NCI-H2227 treated with DMSO at 0.1 percent for 48 hours (cell line): ENCODE measurements around the gene ZNF3.
A peak's percentile ranks its signal among the peaks of the same experiment; 100 is the strongest.

ENCODE experiments used
- DNase-seq: peaks from one replicate; lab custom pipeline; 2025; lab: John Stamatoyannopoulos, UW

ZNF3 gene

DNA sequence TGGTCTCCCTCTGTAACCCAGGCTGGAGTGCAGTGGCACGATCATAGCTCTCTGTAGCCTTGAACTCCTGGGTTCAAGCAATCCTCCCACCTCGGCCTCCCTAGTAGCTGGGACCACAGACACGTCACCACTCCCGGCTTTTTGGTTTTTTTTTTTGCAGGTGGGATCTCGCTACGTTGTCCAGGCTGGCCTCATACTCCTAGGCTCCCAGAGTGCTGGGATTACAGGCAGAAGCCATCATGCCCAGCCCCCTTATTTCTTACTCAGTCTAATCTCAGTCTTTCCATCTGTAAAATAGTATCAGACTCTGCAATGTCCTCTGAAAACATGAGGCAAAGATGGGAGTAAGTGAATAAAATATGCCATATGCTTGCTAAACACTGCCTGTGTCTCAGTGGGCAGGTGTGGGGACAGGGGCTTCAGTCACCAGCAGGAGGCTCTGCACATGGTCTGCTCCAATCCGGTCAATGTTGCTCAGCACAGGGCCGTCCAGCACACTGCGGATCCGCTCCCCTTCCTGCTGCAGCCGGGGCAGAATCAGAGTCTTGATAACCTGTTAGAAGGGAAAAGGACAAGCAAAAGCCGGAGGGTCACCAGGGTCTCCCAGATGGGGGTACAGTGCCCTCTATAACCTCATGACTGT lies 28.1 kb upstream of the ZNF3 start:
- DNase-seq, result no peak

- DNase-seq, result no peak
These were observed 26.4 kb upstream of the ZNF3 start for GRCh38 chr7:100107890-100108289.

DNA sequence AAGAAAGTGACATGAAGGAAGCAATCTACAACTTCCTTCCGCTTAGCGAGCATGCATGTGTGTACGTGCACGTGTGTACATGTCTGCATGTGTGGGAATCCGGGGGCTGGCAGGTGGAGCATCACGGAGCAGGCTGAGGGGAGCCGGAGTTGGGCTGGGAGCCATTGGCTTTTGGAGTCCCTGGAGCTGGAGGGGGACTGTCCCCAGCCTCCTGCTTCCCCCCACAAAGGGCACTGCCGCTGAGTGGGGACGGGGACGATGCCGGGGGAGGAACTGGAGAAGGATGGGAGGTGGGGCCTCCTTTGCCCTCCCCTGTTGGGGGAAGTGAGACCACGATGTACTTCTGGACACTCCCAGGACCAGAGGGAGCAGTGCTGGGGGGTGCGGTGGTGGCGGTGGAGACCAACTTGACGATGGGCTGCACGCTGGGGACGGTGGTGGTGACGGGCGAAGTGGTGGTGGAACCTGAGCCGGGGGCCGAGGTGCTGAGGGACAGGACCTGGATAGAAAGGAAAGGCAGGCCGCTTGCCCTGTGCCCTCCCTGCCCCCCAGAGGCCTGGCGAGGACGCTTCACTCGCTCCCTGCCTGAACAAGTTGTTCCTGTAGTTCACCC lies 25.7 kb upstream of the ZNF3 start:
- DNase-seq, result no peak

DNA sequence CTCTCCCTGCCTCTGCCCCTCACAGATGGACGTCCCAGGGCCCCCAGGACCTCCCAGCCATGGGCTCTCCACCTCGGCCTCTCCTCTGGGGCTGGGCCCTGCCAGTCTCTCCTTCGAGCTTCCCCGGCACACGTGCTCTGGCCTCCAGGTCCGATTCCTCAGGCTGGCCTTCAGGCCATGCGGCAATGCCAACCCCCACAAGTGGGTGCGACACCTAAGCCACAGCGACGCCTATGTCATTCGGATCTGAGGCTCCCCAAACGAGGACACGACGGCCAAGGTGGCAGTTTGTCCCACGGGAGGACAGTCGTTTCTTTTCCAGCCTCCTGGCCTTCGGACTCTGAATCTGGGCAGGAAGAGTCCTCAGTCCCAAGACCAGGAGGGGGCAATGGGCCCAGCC lies 25.1 kb upstream of the ZNF3 start:
- no peak for DNase-seq

DNA sequence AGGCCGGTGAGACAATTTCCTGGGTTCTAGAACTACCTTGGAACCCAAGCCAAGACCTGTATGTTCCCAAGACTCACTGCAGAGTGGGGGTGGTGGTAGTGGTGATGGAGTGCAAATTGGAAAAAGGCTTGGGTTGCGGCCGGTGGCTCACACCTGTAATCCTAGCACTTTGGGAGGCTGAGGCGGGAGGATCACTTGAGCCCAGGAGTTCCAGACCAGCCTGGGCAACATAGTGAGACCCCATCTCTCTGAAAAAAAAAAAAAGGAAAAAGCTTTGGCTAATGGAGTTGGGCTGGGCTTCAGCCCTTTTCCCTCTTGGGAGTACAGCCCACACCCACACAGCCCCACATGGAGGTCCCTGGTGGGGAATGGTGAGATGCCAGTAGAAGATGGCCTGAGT lies 24.0 kb upstream of the ZNF3 start:
- DNase-seq, result no peak

DNA sequence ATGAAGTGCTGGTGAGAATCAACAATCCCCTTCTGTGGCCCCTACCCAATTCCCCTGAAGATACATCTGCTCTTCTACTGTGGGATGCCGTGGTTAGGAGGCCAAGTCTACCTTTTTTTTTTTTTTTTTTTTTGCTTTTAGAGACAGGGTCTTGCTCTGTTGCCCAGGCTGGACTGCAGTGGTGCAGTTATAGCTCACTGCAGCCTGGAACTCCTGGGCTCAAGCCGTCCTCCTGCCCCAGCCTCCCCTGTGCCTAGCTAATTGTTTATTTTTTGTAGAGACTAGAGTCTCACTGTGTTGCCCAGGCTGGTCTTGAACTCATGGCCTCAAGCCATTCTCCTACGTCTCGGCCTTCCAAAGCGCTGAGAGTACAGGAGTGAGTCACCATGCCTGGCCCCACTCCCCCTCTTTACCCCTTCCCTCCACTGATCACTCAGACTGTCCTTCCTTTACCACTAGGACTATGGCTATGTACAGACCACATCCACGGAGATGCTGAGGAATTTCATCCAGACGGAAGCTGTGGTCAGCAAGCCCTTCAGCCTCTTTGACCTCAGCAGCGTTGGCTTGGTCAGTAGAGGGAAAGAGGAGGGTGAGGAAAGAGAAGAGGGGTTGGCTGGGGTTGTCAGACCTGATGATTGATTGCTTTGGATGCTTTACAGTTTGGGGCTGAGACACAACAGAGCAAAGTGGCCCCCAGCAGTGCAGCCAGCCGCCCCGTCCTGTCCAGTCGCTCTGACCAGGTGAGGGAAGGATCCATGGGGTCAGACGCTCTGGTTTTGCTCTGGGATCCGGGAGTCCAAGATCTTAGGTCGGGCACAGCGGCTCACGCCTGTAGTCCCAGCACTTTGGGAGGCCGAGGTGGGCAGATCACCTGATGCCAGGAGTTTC lies 21.7 kb upstream of the ZNF3 start:
- no peak for DNase-seq

- peak; percentile 99 for DNase-seq
These were observed 19.7 kb upstream of the ZNF3 start, which contains the start of the genes AP4M1 and MCM7 for GRCh38 chr7:100101016-100101862. TSS of gene AP4M1 (plus strand) at chr7:100101643. CDS start at chr7:100101715, 72 bp downstream. TSS of gene MCM7 (minus strand) at chr7:100101397. CDS start at chr7:100101294, 103 bp downstream.

DNA sequence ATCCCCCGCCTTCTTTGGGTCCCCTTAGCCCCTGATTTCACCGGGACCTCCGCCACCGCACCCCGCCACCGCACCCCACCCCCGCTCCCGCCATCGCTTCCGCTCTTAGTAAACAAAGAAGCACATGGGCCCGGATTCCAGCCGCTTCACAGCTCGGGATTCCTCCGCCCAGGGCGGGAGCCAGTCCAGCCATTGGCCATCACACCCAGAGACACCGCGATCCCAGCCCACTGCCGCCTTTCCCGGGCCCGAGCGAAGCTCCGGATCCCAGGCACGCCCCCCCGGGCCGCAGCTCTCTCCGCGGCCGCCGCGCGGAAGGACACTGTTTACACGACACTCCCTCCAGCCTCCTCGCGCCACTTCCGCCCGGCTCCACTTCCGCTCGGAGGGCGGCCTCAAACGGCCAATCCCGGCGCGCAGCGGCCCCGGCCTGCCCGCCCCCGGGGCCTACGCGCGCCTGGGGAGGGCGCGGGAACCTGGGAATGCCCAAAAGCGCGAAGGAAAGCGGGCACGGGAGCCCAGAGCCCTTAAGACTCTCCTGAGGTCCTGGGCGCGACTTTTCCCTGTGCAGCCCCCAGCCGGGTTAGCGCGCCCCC lies 19.0 kb upstream of the ZNF3 start:
- DNase-seq, result peak; percentile 98

GRCh38 chr7:100099452-100099851 lies 17.9 kb upstream of the ZNF3 start:
- DNase-seq, result no peak

GRCh38 chr7:100098913-100099312 lies 17.4 kb upstream of the ZNF3 start:
- DNase-seq, result no peak

DNA sequence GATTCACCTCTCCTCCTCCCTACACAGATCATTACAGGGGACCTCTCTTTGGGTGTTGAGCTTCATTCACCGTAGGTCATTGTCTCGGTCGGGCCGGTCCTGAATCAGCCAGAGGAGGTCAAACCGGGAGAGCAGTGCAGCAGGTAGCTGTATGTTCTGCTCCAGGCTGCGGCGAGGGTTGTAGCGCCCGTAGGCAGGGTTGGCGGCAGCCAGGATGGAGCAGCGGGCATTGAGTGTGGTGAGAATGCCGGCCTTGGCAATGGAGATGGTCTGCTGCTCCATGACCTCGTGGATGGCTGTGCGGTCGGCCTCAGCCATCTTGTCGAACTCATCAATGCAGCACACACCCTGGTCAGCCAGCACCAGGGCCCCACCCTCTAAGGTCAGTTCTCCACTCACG lies 14.2 kb upstream of the ZNF3 start:
- no peak for DNase-seq

GRCh38 chr7:100095289-100095688 lies 13.8 kb upstream of the ZNF3 start:
- DNase-seq, result no peak

GRCh38 chr7:100093925-100094486 lies 12.5 kb upstream of the ZNF3 start:
- no peak for DNase-seq

DNA sequence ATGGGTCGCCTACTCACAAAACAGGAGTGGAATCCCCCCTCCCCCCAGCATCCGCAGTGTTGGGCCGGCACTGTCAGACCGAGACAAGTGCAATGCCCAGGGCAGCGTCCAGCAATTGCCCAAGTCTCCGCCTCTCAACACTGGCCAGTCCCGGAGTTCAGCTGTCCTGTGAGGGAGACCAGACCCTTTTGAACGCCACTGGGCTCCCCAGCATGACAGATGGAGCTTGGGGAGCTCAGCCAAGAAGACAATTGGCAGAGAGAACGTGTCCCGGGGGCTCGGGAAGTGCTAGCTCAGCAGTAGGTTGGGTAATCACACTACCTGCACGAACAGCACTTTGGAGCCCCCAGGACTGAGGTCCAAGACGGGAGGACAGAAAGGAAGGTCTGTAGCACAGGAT lies 12.0 kb upstream of the ZNF3 start:
- no peak for DNase-seq

DNA sequence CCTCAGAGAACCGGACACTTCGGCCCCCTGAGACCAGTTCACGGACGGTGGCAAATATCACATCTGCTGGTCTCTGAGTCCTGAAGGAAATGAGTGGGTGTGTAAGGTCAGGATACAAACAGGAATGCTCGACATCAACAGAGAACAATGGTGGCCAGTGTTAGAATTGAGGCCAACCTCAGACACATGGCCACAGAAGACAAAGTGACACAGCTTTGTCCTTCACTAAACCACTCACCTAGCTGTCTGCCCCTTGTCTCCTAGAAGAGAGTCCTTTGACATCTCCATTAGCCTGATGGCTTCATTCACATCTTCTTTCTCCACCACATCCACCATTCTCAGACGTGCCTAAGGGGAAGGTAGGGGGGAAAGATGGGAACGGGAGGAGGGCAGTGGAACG lies 11.5 kb upstream of the ZNF3 start:
- no peak for DNase-seq

GRCh38 chr7:100091411-100092181 lies 10.1 kb upstream of the ZNF3 start:
- DNase-seq, result no peak

- no peak for DNase-seq
These were observed 9.2 kb upstream of the ZNF3 start for GRCh38 chr7:100090527-100091410.

GRCh38 chr7:100089458-100090196 lies 8.1 kb upstream of the ZNF3 start:
- no peak for DNase-seq
